ENCODE measurements around the gene CCDC200. TPM values are rescaled to one million over a fixed set of nuclear protein-coding genes. Genes with fewer than 3 reads are reported as not detected.
"Not testable (repeated sequence)": the region's sequence is repeated elsewhere in the genome, so short reads cannot be mapped to it uniquely, and the experiment has no call there.

The CCDC200 gene
- total RNA-seq, 2 experiments from 2014 or later = 0.53 TPM; not detected in 1

GRCh38 chr17:43211480-43212402, 16.7 kb downstream of the CCDC200 start, which contains the start of gene TMEM106A:
Gene TMEM106A, plus strand, starts transcription at chr17:43211875. Its CDS starts 1,167 bp downstream, at chr17:43213042.
- peak within 1 kb of the TSS; percentile 81 for H3K4me3 Mint-ChIP-seq
- no peaks in the 10 kb centered on the region for H3K27me3 Mint-ChIP-seq
- POLR2A ChIA-PET = interaction anchor here (0.6 to 6.1 kb wide), 23 partner anchors 9 to 634 kb away, joined by 3 to 150 read pairs (median 6); partner anchors contain the start of genes BRCA1, NBR1, PSMC3IP and RPL27
- peaks cover 54% of the 10 kb centered on the region for H3K36me3 Mint-ChIP-seq (ENCODE audit: low read depth)
- peak within 1 kb of the TSS; percentile 82 for H3K27ac Mint-ChIP-seq
- peak; percentile 80 for DNase-seq
- H3K4me1 Mint-ChIP-seq = peaks cover 31% of the 10 kb centered on the region
- CTCF ChIA-PET = interaction anchor here (1.0 to 2.9 kb wide), 4 partner anchors 12 to 272 kb away, joined by 3 to 16 read pairs (median 6); partner anchors contain the start of genes DHX8 and IFI35
- H3K9me3 Mint-ChIP-seq = no peaks in the 10 kb centered on the region

DNA sequence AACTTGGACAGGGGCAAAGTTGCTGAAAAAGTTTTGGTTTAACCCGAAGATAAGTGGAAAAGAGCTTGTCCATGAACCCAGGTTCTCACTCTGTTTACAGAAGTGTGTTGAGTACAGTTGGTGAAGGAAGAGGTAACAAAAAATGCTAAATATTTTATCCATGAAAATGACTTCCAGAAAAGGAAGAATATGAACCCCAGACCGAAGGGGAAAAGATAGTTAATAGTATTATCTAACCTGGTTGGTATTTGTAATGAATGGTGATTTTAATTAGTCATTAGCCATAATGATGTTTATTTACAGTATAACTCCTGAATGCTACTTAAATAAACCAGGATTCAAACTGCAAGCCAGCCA, 17.3 kb downstream of the CCDC200 start:
- Mint-ChIP-seq H3K27ac (peak overlapping the region; percentile 82), H3K36me3 (ENCODE audit: low read depth) (peaks cover 51% of the 10 kb centered on the region), H3K4me3 (peak overlapping the region; percentile 81), H3K4me1 (peaks cover 31% of the 10 kb centered on the region), H3K27me3 (no peaks in the 10 kb centered on the region), H3K9me3 (no peaks in the 10 kb centered on the region)
- CTCF ChIA-PET = interaction anchor here (1.7 to 2.9 kb wide), 2 partner anchors 12 to 99 kb away, joined by 5 to 16 read pairs; no protein-coding TSS in a partner anchor
- no peak for DNase-seq
- POLR2A ChIA-PET = interaction anchor here (0.6 to 6.1 kb wide), 16 partner anchors 8 to 157 kb away, joined by 3 to 150 read pairs (median 8); partner anchors contain the start of genes BRCA1 and NBR1

DNA sequence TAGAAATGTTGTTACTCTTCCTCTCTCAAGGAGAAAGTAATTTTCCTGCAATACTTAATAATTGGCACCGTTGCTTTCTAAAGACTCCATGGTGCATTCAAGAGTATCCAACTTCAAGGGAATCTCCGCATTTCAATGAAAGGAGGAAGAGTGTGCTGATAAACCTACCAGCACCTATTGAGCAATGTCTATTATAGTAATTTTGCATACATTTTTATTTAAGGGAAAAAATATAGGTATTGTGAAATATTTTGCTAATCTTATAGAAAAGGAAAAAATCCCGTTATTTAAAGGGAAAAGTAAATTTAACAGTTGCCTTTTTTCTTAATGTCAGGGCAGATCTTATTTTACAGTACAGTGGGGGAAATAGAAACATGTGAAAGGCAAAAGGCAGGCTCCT, 17.8 kb downstream of the CCDC200 start:
- H3K27ac Mint-ChIP-seq = peak overlapping the region; percentile 82
- ChIA-PET CTCF (interaction anchor here (2.9 kb wide), 1 partner anchor 11 kb away, joined by 16 read pairs; no protein-coding TSS in a partner anchor), POLR2A (interaction anchor here (0.6 to 6.1 kb wide), 7 partner anchors 11 to 150 kb away, joined by 3 to 150 read pairs (median 24); partner anchors contain the start of gene BRCA1)
- DNase-seq = no peak
- no peaks in the 10 kb centered on the region for H3K9me3 Mint-ChIP-seq
- H3K4me1 Mint-ChIP-seq = peaks cover 31% of the 10 kb centered on the region
- no peaks in the 10 kb centered on the region for H3K27me3 Mint-ChIP-seq
- H3K4me3 Mint-ChIP-seq = peak overlapping the region; percentile 81
- H3K36me3 Mint-ChIP-seq (ENCODE audit: low read depth) = peaks cover 49% of the 10 kb centered on the region

DNA sequence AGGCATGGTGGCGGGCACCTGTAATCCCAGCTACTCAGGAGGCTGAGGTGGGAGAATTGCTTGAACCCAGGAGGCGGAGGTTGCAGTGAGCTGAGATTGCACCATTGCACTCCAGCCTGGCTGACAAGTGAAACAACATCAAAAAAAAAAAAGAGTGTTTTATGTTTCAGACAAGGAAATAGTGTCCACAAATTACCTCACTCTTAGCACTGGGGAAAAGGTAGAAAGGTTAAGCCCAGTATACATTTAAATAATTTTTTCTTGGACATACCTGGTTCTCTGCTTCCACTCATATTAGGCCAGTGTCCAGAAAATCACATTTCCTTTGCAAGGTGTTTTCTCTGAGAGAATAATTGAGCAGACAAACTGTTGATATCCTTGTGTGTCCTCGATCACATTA, 25.4 kb downstream of the CCDC200 start:
- H3K4me3 Mint-ChIP-seq, CTCF ChIA-PET: not testable (repeated sequence)

GRCh38 chr17:43200127-43200526, 28.3 kb downstream of the CCDC200 start:
- Mint-ChIP-seq H3K27ac (no peak overlapping the region), H3K27me3 (no peaks in the 10 kb centered on the region), H3K4me3 (no peak overlapping the region), H3K4me1 (peaks cover 3% of the 10 kb centered on the region), H3K9me3 (no peaks in the 10 kb centered on the region), H3K36me3 (ENCODE audit: low read depth) (peaks cover 60% of the 10 kb centered on the region)
- ChIA-PET CTCF (interaction anchor here (0.8 to 2.6 kb wide), 3 partner anchors 9 to 110 kb away, joined by 3 to 16 read pairs (median 3); partner anchors contain the start of gene TMEM106A), POLR2A (interaction anchor here (1.1 to 5.4 kb wide), 4 partner anchors 12 to 115 kb away, joined by 3 to 37 read pairs (median 10); partner anchors contain the start of gene TMEM106A)
- DNase-seq = no peak

More for the DNA sequence above, 25.4 kb downstream of the CCDC200 start:
- peaks cover 55% of the 10 kb centered on the region for H3K36me3 Mint-ChIP-seq (ENCODE audit: low read depth)
- POLR2A ChIA-PET = interaction anchor here (1.2 kb wide), 1 partner anchor 9 kb away, joined by 5 read pairs; the partner anchor contains the start of gene TMEM106A
- H3K4me1 Mint-ChIP-seq, H3K27me3 Mint-ChIP-seq, H3K27ac Mint-ChIP-seq, H3K9me3 Mint-ChIP-seq, DNase-seq: not testable (repeated sequence)

DNA sequence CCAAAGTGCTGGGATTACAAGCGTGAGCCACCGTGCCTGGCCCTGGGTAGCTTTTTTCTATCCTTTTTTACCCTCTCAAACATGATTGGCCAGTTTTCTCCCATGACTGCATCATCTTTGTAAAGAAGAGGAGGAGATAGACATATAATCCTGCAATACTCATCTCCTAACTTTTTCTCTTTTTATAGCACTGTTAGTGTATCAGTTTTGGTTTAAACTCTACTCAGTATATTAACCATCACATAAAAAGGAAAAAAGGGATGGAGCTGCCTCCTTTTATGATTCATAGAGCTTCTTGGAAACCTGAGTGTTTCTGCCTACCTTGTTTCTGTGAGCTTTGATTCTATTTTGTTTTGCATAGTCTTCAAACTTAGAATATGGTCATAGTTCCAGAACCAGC, 28.8 kb downstream of the CCDC200 start:
- Mint-ChIP-seq H3K4me1 (peaks cover 3% of the 10 kb centered on the region), H3K27me3 (no peaks in the 10 kb centered on the region), H3K27ac (no peak overlapping the region), H3K36me3 (ENCODE audit: low read depth) (peaks cover 65% of the 10 kb centered on the region), H3K9me3 (no peaks in the 10 kb centered on the region), H3K4me3 (no peak overlapping the region)
- DNase-seq = no peak
- CTCF ChIA-PET = interaction anchor here (0.6 to 2.6 kb wide), 4 partner anchors 9 to 271 kb away, joined by 3 to 16 read pairs (median 4); partner anchors contain the start of gene TMEM106A
- POLR2A ChIA-PET = interaction anchor here (1.1 to 5.4 kb wide), 5 partner anchors 13 to 116 kb away, joined by 3 to 37 read pairs (median 5); partner anchors contain the start of genes NBR1 and TMEM106A

- ChIA-PET POLR2A (interaction anchor here (0.7 to 2.4 kb wide), 2 partner anchors 19 to 175 kb away, joined by 3 to 6 read pairs; partner anchors contain the start of gene TMEM106A), CTCF (no interaction called here)
- Mint-ChIP-seq H3K27me3 (no peaks in the 10 kb centered on the region), H3K9me3 (no peaks in the 10 kb centered on the region), H3K36me3 (ENCODE audit: low read depth) (peaks cover 79% of the 10 kb centered on the region), H3K4me3 (no peak overlapping the region), H3K4me1 (no peaks in the 10 kb centered on the region), H3K27ac (no peak overlapping the region)
- no peak for DNase-seq
These were observed 35.2 kb downstream of the CCDC200 start for GRCh38 chr17:43193251-43193650.

GRCh38 chr17:43186656-43187055, 41.8 kb downstream of the CCDC200 start:
- H3K9me3 Mint-ChIP-seq, H3K4me1 Mint-ChIP-seq, H3K4me3 Mint-ChIP-seq, DNase-seq, H3K27ac Mint-ChIP-seq, CTCF ChIA-PET, H3K27me3 Mint-ChIP-seq, POLR2A ChIA-PET: not testable (repeated sequence)
- H3K36me3 Mint-ChIP-seq (ENCODE audit: low read depth) = peaks cover 46% of the 10 kb centered on the region

DNA sequence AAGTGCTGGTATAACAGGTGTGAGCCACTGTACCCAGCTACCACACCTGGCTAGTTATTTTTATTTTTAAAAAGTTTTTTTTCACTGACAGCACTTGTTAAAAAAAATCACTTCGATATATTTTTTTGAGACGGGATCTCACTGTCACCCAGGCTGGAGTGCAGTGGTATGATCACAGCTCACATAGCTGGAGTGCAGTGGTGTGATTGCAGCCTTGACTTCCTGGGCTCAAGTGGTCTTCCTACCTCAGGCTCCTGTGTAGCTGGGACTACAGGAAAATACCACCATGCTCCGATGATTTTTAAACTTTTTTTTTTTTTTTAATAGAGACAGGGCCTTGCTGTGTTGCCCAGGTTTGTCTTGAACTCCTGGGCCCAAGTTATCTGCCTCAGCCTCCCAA, 44.5 kb downstream of the CCDC200 start:
- Mint-ChIP-seq H3K36me3 (ENCODE audit: low read depth) (peaks cover 33% of the 10 kb centered on the region), H3K9me3 (no peaks in the 10 kb centered on the region), H3K4me3 (no peak overlapping the region), H3K4me1 (no peaks in the 10 kb centered on the region), H3K27ac (no peak overlapping the region), H3K27me3 (no peaks in the 10 kb centered on the region)
- DNase-seq = no peak
- ChIA-PET CTCF (no interaction called here), POLR2A (interaction anchor here (1.5 kb wide), 1 partner anchor 12 kb away, joined by 5 read pairs; the partner anchor contains the start of gene NBR1)

GRCh38 chr17:43176119-43176570, 52.3 kb downstream of the CCDC200 start:
- Mint-ChIP-seq H3K4me3 (peak overlapping the region; percentile 12), H3K4me1 (peaks cover 42% of the 10 kb centered on the region), H3K36me3 (ENCODE audit: low read depth) (peaks cover 53% of the 10 kb centered on the region), H3K27me3 (no peaks in the 10 kb centered on the region), H3K9me3 (no peaks in the 10 kb centered on the region), H3K27ac (peak overlapping the region; percentile 77)
- DNase-seq = no peak
- ChIA-PET POLR2A (interaction anchor here (0.6 to 2.7 kb wide), 5 partner anchors 35 to 192 kb away, joined by 3 to 14 read pairs (median 5); partner anchors contain the start of gene TMEM106A), CTCF (no interaction called here)

- peaks cover 42% of the 10 kb centered on the region for H3K4me1 Mint-ChIP-seq
- POLR2A ChIA-PET = interaction anchor here (0.7 to 2.0 kb wide), 4 partner anchors 36 to 192 kb away, joined by 3 to 10 read pairs (median 5); partner anchors contain the start of gene TMEM106A
- DNase-seq = no peak
- H3K27ac Mint-ChIP-seq = peak overlapping the region; percentile 77
- peaks cover 50% of the 10 kb centered on the region for H3K36me3 Mint-ChIP-seq (ENCODE audit: low read depth)
- H3K4me3 Mint-ChIP-seq = no peak overlapping the region
- H3K27me3 Mint-ChIP-seq = no peaks in the 10 kb centered on the region
- H3K9me3 Mint-ChIP-seq = no peaks in the 10 kb centered on the region
- CTCF ChIA-PET = no interaction called here
These were observed 53.0 kb downstream of the CCDC200 start for GRCh38 chr17:43175213-43176118.
